Pancreas (tissue), 10 donors: ENCODE measurements around the gene SMARCA2. TPM values are rescaled to one million over a fixed set of nuclear protein-coding genes. Genes with fewer than 3 reads are reported as not detected.
A peak's percentile ranks its signal among the peaks of the same experiment; 100 is the strongest.

Experiments
- ATAC-seq, 4 donors: fragments of 200-7000 bp; cut with Tn5 transposase; one replicate each; pipeline versions ENCODE4 v1.8.0 to v1.9.1; 2020; ENCODE audit warnings: mild to moderate bottlenecking in 4 of 4, moderate library complexity in 4 of 4
- DNase-seq, 6 donors: peaks; one replicate each; pipeline ENCODE4 v3.0.0-alpha.2; 2020
- FAIRE-seq: peaks from 2 replicates; lab custom pipeline; 2012; peaks lifted over from hg19 to GRCh38; lab: Jason Lieb, UNC
- H3K27ac ChIP-seq, 4 donors: fragments of 200-600 bp; sonication (generic); 1 replicate in 3 of 4; 2 replicates in 1 of 4; pipeline versions ENCODE4 v1.5.0 to v1.8.0; 2020
- H3K27me3 ChIP-seq, 4 donors: fragments of 200-600 bp; one replicate each; pipeline ENCODE4 v1.8.0; 2021
- H3K36me3 ChIP-seq, 3 donors: fragments of 200-600 bp; sonication (generic) in 1 of 3; one replicate each; pipeline versions ENCODE4 v1.5.0 to v1.8.0; 2020 to 2021
- H3K4me1 ChIP-seq, 3 donors: fragments of 200-600 bp; one replicate each; pipeline ENCODE4 v1.8.0; 2021
- H3K4me3 ChIP-seq, 4 donors: fragments of 200-600 bp; sonication (generic) in 2 of 4; one replicate each; pipeline versions ENCODE4 v1.5.0 to v1.8.0; 2020 to 2021
- H3K9me3 ChIP-seq, 4 donors: fragments of 200-600 bp; one replicate each; pipeline ENCODE4 v1.8.0; 2021
- CTCF ChIP-seq, 4 donors: fragments of 200-600 bp; sonication (generic) in 3 of 4; IDR thresholded peaks; one replicate each; pipeline versions ENCODE4 v1.5.0 to v1.8.0; 2021; ENCODE audit warnings: antibody characterized with exemption in 4 of 4
- WGBS, 2 donors: extraction: QIAGEN DNeasy Blood & Tissue Kit; methylation state at CpG; one replicate each; pipeline ENCODE4 v1.1.7; 2013; 5-methylcytosine and 5-hydroxymethylcytosine counted together
- intact Hi-C, 3 donors: fragments of 100-400 bp; cut with DNase I; formaldehyde crosslinking; loops; one replicate each; pipeline versions ENCODE4 v1.11.1 to v1.14.2; 2022
- polyA plus RNA-seq, 2 donors: library from polyadenylated mRNA; stranded (reverse); fragments of 200-250 nt; gene quantifications; one replicate each; pipeline ENCODE4 v1.2.3, GENCODE V29; 2013
- total RNA-seq, 6 donors: library from RNA; stranded (reverse); fragmentation: NEBNext Ultra II Directional in 4 of 6; extraction: Animal tissue kit (Norgen Biotek cat#: 25700) in 4 of 6; gene quantifications; one replicate each; pipeline versions ENCODE4 v1.2.1 to v1.2.4, GENCODE V29; 2021 to 2023
- donor health status: healthy with polysubstance abuse.
- donor health status: DM: no; HTN: no; CAD: no; lungs with moderate emphysema.
- donor health status: DM: no; HTN: no; CAD: no.
- donor health status: control.
- donor health status: control.
- donor health status: Bipolar disorder and iron deficiency.
- donor health status: DM: yes; HTN: yes; CAD: no.
- donor health status: DM: no; HTN: no; CAD: no.
- donor health status: DM: no; HTN: no; CAD: no.
- donor health status: DM: yes; HTN: yes; CAD: no.

Gene SMARCA2
- total RNA-seq (10 to 100 TPM; 55.3 to 91.4 (median 70.3) TPM), polyA plus RNA-seq (10 to 100 TPM; 21.7 to 55.2 TPM)

- ATAC-seq: peak; percentile 78 to 87 (median 82)
- no peak for FAIRE-seq
- intact Hi-C loops: no loop called here
- Histone ChIP-seq H3K4me3 (peak within 1 kb of the TSS; percentile 73 to 79 (median 76)), H3K27me3 (no peaks in the 10 kb centered on the region), H3K36me3 (no peaks in the 10 kb centered on the region), H3K4me1 (peaks cover 4 to 24% (median 11%) of the 10 kb centered on the region in 3 donors), H3K27ac (peak within 1 kb of the TSS; percentile 91 to 98 (median 94)), H3K9me3 (no peaks in the 10 kb centered on the region)
- peak; percentile 96 to 99 (median 96) for DNase-seq
- WGBS, 2 donors: 0% methylated on average over 71 of the region's 71 CpGs
- TF ChIP-seq CTCF (IDR thresholded peaks at IDR 0.05): no peak
These were observed at the start of gene SMARCA2 for GRCh38 chr9:2014696-2015580. TSS of gene SMARCA2 (plus strand) at chr9:2015347. CDS start at chr9:2029023, 13,676 bp downstream.

DNA sequence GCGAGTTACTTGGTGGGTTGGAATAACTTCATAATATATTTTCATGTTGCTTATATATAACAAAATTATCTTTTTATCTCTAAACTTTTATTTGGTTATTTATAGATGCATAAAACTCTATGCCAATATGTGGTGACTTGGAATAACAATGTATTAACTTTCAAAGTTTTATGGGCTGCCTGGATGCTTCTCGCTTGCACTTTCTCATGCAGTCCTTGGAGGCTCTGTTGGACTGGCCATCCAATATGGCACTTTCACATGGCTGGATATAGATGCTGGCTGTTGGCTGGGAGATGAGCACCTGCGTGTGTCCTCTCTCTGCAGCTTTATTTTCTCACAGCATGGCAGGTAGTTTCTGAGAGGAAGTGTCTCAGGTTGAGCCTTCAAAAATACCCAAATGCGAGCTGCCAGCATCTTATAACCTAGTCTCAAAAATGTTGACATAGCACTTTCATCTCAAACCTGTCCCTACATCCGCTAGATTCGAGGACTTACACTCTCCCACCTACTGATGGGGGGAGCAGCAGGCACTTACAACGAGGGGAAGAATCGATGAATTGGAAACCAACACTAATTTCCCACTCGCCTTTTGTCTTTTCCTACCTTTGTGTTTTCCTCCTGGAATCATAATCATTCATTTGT lies 48.3 kb upstream of the SMARCA2 start:
- Histone ChIP-seq H3K9me3 (no peaks in the 10 kb centered on the region), H3K36me3 (no peaks in the 10 kb centered on the region), H3K4me1 (no peaks in the 10 kb centered on the region), H3K27ac (no peak overlapping the region), H3K4me3 (no peak overlapping the region), H3K27me3 (no peaks in the 10 kb centered on the region)
- no peak for TF ChIP-seq CTCF (IDR thresholded peaks at IDR 0.05)
- ATAC-seq: no peak
- no peak for FAIRE-seq
- 91 to 92% methylated on average over 9 of the region's 9 CpGs for WGBS, 2 donors
- intact Hi-C loops: no loop called here
- no peak for DNase-seq

DNA sequence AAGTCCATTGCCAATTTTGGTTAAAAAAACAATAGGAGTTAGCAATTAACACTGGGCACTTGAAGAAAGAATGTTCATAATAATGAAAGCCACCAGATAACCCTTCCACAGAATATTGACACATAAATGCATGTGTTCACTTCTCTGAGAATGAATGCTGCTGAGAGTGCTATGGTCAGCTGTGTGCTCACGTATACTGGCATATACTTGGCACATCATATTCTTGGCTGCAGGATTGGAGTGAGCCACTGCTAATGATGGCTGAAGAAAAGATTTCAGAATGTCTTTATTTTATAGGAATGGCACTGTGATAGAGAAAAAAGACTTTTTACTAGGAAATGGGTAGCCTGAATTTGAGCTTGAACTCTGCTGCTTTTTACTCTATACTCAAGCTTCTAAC lies 46.0 kb upstream of the SMARCA2 start:
- Histone ChIP-seq H3K4me3 (no peak overlapping the region), H3K4me1 (no peaks in the 10 kb centered on the region), H3K36me3 (no peaks in the 10 kb centered on the region), H3K9me3 (no peaks in the 10 kb centered on the region), H3K27me3 (no peaks in the 10 kb centered on the region), H3K27ac (no peak overlapping the region)
- intact Hi-C loops: no loop called here
- TF ChIP-seq CTCF (IDR thresholded peaks at IDR 0.05): no peak
- WGBS, 2 donors: 9 to 13% methylated on average over 1 of the region's 1 CpG
- FAIRE-seq (no peak), ATAC-seq (peak; percentile 34 to 77 (median 53)), DNase-seq (no peak)

DNA sequence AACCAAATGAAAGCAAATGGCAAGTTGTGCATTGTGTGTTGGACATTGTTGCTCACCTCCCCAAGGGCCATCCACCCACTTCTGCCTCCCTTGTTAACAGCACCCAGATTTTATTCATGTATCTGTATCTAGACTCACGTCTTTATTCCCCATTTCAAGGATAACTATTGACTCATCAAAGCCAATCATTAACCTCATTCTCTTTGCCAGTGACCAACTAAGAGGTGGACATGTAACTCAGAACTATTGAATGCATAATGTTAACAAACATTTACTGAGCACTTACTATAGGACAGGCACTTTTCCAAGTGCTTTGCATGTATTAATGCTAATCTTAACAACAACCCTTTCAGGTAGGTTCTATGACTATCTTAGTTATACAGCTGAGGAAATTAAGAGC lies 45.2 kb upstream of the SMARCA2 start:
- no peaks in the 10 kb centered on the region for H3K36me3 ChIP-seq
- no peaks in the 10 kb centered on the region for H3K9me3 ChIP-seq
- DNase-seq (no peak), ATAC-seq (no peak), FAIRE-seq (no peak)
- WGBS, 2 donors: 6 to 15% methylated on average over 1 of the region's 1 CpG
- no peaks in the 10 kb centered on the region for H3K4me1 ChIP-seq
- no peak for TF ChIP-seq CTCF (IDR thresholded peaks at IDR 0.05)
- no peak overlapping the region for H3K27ac ChIP-seq
- no peaks in the 10 kb centered on the region for H3K27me3 ChIP-seq
- H3K4me3 ChIP-seq: no peak overlapping the region
- intact Hi-C loops: no loop called here
